ENCODE results near the gene KRTAP5-3.

Gene KRTAP5-3

GRCh38 chr11:1563697-1564534, 44.3 kb downstream of the KRTAP5-3 start:
- DNase-seq (ENCODE audit: low read depth) = no peak

- DNase-seq (ENCODE audit: low read depth) = no peak
Measured at GRCh38 chr11:1563149-1563638, 45.1 kb downstream of the KRTAP5-3 start.

- DNase-seq (ENCODE audit: low read depth) = no peak
Measured at GRCh38 chr11:1562469-1563148, 45.7 kb downstream of the KRTAP5-3 start.

GRCh38 chr11:1561955-1562354, 46.3 kb downstream of the KRTAP5-3 start:
- DNase-seq (ENCODE audit: low read depth) = no peak

GRCh38 chr11:1561266-1561665, 47.0 kb downstream of the KRTAP5-3 start:
- no peak for DNase-seq (ENCODE audit: low read depth)

GRCh38 chr11:1560649-1561251, 47.5 kb downstream of the KRTAP5-3 start:
- DNase-seq (ENCODE audit: low read depth) = no peak

GRCh38 chr11:1560002-1560648, 48.1 kb downstream of the KRTAP5-3 start:
- DNase-seq (ENCODE audit: low read depth) = no peak

GRCh38 chr11:1559111-1559951, 48.9 kb downstream of the KRTAP5-3 start:
- no peak for DNase-seq (ENCODE audit: low read depth)

- DNase-seq (ENCODE audit: low read depth) = no peak
Measured at GRCh38 chr11:1558775-1559110, 49.5 kb downstream of the KRTAP5-3 start.

GRCh38 chr11:1557904-1558774, 50.1 kb downstream of the KRTAP5-3 start:
- peak; percentile 52 for DNase-seq (ENCODE audit: low read depth)
